HG02798 (cell line): ENCODE results near the gene USP48.

Experiments
- ATAC-seq: cut with Tn5 transposase; IDR thresholded peaks from one replicate; pipeline ENCODE4 v1.9.1; 2021; ENCODE audit warnings: mild to moderate bottlenecking; ENCODE audit not compliant: unreplicated experiment, poor library complexity

The USP48 gene

DNA sequence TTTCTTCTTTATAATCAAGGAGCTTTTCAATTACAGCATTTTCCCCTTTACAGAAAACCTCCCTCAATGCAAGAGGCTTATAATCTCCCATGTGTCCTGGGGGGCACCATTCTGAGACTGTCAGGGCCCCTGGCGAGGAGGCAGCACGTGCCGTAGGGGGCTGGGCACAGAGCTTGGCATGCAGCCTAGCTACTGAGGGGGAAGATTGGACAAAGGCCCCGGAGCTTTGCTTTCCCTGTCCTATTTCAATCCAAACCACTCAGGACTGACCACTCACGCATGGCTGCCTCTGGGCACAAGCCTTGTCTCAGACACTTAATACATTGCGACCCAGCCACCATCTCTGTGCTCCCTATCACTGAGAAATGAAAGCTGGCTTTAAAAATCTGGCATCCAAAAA lies 111.0 kb downstream of the USP48 start:
- no peak for ATAC-seq

DNA sequence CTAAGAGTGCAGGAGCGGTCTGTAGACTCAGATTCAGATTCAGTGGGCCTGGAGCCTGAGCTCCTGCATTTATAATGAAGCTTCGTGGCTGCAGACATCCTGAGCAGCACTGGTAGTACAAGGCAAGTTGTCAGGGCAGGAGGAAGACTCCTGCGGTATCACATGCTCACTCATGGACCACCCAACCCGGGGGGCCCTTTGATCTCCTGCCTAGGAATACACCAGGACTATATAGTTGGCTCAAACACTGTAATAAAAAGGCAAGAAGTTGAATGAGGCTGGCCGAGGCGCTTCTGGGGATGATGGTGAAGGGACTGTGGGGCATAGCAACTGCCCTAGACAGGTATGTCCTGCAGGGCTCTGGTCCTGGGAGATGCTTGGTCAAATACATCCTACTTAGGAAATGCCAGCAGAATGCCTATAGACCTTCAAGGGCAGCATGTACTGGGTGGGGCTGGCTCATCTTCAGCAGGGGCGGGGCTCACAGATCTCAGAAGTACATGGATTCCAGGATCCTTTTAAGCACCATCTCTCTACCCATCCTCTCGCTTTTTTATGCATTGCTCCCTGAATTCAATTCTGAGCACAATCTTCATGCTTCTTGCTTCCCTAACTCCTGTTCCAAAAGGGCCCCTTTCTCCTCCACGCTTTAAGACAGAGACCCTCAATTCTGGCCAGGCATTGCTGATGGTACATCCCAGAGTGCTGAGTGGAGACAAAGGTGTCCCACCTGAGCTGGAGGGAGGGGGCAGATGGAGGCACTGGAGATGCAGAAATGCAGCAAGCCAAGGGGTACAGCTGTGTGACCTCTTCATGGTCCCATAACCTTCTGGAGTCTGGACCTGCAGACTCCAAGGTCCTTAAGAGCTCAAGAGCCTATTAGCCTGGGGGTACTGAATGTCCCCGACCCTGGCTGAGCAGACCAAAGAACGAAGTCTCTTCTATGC lies 111.7 kb downstream of the USP48 start:
- no peak for ATAC-seq

DNA sequence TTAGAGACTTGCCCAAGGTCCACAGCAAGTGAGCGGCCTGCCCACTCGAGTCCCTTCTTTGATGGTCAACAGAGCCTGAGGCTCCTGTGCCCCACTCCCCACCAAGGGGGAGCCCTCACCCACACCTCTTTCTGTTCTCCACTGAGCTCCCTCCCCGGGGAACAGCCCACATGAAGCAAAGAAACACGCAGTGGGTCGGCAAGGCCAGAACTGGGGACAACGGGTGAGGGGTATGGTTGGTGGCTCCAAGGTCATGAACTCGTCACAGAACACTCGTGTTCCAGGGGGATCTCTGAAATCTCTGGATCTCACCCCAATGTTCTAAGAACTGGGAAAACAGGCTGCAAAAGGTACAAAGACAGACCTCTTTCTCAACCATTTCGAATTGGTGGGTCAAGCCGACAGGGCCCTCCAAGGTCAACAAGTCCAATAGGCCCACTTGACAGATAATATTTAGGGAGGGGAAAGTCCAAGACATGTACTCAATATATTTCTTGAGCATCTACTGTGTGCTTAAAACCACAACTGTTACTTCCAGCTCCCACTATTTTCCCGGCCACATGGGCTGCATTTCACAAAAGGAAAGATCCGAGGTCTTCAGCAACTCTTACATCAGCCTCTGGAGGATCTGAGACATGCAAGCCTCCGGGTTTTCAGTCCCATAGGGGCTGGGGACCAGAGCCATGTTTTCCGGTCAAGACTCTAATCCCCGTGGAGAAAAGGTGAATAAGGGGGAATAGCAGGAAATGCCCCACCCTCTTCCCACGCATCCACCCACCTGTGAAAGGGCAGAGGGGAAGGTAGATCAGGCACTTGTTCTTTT lies 112.7 kb downstream of the USP48 start:
- ATAC-seq: no peak

DNA sequence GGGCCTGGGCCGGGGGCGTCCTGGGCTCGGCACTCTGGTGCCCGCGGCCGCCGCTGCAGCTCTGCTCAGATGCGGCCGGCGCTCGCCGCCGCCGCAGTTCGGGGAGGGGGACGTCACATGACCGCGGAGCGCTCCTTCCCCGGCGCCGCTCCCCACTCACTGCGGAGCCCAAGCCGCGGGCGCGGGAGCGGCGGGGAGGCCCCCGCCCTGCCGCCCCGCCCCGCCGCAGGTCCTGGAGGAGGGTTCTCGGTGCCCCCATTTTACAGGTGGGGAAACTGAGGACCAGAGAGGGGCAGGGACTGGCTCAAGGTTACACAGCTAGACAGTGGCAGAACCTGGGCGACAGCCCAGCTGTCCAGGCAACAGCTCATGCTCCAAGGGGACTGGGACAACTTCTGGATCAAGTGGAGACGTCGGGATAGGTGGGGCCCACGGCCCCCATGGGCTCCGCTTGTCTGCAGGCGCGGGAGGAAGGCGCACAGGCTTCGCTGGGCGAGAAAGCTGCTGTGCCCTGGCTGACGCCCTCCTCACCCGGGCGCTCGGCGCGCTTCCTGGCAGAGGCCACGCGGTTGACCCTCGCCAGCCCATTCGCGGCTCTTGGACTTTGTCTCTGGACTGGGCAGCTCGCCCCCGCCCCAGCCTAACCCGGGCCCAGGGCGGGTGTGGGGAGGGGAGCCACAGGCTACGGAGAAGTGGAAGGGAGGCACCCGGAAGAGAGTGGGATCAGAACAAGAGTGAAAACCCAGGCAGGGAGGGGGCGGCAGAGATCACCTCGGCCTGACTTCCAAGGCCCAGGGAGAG lies 113.5 kb downstream of the USP48 start, which contains the start of gene RAP1GAP:
Gene RAP1GAP (minus strand): TSS at position 100 of the 801 bp plus-strand sequence. CDS start 49,325 bp downstream, outside the sequence.
- no peak for ATAC-seq

DNA sequence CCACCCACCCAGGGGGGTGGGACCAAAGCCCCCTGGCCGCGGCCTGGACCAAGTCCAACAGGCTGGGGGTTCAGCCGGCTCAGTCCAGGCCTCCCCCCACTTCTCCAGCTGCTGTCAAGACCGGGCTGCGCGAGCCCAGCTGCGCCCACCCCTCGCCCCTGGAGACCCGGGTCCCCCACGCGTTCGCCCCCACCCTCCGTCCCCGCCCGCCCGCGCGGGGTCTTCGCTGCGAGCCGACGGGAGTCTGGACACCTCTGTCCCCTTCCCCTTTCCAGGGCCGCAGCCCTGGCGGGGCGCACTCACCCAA lies 114.0 kb downstream of the USP48 start:
- no peak for ATAC-seq

DNA sequence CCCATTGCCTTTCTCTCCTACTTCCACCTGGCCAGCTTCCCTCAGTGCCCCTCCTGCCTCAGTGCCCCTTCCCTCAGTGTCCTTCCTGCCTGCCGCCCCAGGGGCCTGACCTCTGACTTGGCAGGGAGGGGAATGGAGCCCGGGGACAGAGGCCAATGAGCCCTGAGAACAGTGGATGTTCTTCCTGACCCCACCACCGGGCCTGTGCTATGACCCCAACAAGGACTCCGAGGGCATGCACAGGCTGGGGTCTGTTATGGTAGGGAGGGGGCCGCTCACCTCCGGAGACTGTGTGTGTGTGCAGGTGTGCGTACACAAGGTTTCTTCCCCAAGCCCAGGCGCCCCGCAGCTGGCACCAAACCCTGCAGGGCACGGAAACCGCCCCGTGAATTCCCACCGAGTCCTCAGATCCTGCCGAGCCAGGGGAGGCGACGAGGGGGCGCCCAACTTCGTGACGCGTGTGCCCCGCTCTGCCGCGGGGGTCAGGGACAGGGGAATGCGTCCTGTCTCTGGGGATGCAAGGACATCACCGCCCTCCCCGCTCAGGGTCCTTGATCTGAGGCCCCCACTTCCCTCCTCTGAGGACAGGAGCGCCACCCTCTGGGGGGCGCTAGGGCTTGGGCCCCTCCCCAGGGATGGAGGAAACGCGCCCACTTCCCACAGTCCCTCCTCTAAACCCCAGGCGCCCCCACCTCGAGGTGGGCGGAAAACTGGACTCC lies 114.6 kb downstream of the USP48 start:
- no peak for ATAC-seq

DNA sequence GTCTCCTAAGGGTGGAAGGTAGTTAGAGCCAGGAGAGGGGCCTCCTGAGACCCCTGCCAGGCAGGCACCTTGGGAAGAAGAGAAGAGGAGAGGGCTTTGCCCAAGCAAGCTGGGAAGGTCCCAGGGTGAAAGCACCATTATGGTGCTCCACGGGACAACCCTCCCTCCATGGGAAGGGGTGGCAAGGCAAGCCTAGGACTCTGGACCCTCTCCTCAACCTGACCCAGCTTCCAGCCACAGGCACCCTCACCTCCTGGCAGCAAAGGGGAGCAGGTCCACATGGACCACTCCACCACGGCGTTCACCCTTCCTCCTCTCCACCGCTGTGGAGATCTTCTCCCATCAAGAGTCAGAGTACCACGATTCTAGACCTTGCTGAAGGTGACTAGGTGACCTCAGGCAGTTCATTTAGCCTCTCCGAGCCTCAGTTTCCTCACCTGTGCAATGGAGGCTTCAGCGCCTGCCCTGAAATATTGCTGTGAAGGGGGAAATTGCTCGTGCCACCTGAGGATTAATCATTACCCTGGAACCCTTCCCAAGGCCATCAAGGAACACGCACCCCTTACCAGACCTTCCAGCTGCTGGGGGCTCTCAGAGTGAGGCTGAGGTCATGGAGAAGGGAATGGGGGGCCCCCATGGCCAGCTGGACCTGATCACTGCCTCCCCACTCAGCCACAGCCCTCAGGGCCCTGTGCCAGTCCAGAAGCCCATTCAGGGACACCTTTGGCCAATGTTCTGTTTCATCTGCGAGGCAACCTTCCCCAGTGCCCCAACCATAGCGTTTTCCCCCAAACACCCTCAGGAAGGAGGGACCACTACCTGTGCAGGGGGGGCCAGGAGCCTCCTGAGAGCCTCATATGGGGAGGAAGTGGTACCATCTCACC lies 115.4 kb downstream of the USP48 start:
- ATAC-seq: no peak

DNA sequence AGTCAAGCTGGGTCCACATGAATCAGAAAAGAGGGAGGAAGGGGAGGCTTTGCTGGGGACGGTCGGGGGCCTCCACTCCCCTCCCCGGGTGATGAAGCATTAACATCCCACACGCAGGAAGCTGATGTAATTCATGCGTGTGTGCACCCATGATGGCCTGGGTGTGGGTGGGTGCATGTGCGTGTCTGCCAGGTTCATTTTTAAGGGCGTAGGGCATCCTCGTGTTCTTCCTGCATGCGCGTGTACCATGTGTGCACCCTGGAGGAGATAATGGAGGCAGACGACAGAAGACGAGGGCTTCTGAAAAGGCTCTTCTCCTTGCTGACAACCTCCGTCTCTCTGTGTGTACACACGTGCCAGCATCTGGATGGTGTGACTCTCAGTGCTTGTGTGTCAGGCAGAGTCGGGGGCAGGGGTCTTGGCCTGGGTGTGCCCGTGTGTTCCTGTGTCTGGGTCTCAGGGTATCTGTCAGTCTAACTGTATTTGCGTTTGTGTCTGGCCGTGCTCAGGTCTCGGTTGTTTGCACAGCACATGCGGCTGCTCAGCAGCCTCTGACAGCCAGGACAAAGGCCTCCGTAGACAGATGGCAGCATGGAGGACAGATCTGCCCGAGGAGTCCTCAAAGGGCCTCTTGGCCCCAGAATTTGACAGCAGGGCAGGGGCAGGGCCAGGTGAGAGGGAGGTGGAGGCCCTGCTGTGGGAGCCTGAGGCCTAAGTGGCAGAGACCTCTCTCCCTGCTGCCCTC lies 116.2 kb downstream of the USP48 start:
- ATAC-seq: no peak

DNA sequence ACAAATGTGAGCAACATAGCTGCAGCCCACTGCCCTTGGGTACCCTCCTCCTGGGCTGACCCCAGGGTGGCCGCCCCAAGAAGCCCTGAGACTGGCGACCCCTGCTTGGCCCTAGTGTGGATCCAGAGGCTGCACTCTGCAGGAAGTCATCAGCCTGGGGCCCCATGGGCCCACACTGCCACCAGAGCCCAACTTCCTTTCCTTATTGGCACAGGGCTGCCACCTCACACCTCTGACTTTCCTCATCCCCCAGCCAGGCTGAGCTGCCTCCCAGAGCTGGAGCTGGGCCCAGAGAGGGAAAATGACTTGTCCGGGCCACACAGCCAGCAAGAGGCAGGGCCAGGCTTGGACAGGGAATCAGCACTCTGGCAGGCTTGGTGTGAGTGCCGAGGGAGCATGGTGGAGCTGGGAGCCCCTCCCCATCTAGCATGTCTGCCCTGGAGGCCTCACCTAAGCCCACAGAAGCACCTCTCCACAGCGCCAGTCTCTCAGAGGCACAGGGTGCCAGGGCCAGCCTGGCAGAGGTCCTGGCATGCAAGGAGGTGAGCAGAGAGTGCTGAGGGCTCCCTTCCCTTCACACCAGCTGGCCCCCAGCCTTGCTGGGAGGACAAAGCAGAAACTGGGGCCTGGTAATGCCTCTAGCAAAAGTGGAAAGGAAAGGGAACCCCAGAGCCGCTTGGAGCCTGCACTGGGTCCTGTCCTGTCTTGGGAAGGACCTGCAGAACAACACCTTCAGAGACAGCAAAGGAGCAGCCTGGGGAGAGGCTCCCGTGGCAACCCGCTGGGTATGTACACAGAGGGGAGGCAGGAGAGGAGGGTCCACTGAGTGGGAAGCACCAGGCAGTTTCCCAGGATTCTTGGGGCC lies 117.0 kb downstream of the USP48 start:
- no peak for ATAC-seq

DNA sequence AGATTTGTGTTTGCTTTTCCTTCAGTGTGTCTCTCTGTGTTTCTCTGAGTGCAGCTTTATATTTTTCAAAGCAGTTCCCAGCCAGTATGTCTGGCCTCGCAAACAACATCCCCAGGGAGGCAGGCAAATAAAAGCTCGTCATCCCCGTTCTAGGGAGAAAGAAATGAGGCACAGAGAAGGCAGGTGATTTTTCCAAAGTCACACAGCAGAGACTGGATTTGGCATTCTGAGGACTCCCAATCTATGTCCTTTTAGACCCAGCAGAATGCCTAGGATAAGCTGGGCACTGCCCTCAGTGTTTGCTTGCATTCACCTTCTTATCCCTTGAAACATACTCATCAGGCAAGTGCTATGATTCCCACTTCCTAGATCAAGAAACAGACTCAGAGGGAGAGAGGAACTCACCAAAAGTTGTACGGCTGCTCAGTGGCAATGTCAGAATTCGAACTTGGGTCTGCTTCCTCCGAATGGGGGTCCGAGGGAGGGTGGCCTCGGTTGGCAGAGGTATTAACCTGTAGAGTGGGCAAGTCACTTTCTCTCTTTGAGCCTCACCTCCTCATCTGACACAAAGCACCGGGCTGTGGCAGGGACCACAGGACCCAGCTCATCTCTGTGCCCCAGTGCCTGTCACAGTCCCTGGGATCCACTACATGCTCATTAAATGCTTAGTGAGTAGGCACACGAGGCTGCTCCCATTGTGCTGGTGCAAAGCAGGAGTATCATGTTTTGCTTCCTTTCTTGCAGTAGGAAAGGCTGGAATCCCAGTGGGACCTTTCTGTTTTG lies 118.0 kb downstream of the USP48 start:
- ATAC-seq: no peak

DNA sequence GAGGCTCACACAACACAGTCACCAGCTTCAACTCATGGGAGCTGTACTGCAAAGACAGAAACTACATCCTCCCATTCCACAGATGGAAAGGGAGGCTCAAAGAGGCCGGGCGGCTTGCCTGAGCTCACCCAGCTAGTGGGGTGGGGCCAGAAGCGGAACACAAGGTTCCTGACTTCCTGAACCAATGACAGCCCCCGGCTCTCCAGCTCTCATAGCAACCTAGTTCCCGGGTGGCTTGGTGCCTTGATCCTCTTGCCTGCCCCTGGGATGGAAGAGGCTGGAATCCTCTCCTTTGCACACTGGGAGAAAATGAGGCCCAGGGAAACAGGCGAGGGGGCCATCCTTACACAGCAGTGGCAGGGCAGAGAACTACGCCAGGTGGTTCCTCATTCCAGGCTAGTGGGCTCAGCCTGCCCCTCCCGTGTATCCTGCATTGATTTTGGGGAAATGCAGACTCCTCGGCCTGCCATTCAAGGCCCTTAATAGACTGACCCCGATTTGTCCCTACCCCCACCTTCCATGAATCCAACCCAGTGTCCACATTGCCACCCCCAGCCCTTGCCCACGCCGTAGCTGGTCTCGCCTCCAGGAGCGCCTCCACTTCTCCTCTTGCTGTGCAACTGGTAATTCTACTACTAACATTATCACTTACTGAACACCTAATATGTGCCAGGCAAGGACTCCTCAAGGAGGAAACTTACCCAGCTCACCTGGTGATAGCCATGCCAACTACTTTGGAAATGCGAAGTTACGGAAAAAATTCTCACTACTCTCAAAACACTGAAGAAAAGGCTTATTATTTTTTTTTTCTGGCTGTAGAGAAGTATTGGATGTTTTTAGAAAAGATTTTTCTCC lies 118.8 kb downstream of the USP48 start:
- no peak for ATAC-seq

DNA sequence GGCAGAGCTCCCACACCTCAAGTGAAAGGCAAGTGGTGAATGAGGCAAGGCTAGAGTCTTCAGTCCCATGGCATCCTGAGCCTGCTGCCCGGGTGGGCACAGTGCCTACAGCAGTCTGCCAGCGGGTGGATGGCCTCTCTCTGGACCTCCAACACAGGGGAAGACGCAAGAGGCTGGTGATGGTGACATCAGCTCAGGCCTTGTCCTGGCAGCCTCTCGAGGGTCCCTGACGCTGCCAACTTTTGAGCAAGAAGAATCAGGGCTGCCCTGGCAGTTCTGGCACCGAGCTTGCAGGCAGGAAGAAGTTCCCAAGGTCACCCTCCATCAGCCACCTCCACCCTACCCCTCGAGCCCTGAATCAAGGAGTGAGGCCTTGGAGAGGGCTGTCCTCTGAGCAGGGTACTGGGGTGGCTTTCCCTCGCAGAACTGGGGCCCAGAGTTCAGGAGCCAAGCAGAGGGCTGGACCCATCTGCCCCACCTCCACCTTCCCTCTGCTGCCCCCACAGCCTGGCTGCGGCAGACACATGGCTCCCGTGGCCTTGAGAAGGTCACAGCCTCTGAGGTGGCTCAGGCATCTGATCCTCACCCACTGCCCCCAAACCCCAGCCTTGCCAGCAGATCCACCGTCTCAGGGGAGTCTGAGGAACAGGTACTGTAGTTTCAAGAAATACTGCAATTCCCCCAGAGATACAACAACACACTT lies 119.5 kb downstream of the USP48 start:
- ATAC-seq: no peak

DNA sequence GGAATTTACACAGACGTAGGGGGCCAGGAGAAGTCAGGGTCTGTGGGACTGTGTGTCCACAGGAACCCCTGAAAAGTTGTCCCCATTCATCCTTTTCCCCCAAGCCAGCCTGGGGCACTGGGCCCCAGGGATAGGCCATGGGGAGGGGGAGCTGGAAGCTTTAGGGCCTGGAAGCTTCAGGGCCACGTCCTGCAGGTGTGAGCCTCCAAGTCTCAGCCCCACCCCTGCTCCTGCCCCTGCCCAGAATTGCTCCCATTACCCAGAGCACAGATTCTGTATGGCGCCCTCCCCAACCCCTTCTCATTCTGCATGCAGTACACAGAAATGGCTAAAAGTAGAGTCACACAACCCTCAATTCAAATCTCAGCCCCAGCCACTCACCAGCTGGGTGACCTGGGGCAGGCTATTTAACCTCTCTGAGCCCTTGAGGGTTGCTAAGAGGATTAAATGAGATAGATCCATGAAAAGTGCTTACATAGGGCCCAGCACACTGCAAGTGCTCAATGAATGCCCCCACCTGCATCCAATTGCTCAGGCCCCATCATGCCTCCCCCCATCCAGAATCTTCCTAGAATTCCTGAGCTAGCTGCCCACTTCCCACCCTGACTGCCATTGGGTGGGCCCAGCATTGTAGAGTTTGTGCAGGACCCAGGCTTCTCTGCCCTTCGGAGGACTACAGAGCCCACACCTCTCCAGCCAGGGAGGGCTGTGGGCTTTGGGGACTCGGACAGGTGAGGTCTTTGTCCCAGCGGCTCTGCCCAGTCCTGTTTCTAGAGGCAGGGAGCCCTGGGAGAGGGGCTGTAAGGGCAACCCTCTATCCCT lies 120.3 kb downstream of the USP48 start:
- no peak for ATAC-seq

DNA sequence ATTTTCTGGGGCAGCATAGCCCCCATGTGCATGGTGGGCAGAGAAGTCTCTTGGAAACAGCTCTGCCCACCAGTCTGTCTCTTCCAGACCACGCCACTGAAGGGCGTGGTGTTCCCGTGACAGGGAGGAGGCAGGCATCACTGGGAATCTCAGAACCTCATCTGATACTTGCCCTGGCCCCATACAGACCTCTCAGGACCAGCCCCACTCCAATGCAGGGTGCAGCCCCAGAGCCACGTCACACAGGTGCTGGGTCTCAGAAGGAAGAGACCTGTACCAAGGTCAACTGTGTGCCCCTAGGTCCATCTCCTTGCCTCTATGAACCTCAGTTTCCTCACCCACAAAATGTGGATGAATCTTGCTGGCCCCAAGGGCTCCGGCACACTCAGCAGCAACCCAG lies 121.1 kb downstream of the USP48 start:
- no peak for ATAC-seq
